CMK (cell line): ENCODE data around the gene KRTAP10-6.
"Not testable (repeated sequence)": the region's sequence is repeated elsewhere in the genome, so short reads cannot be mapped to it uniquely, and the experiment has no call there.

ENCODE experiments used
- DNase-seq: peaks from one replicate; pipeline ENCODE4 v3.0.0-alpha.2; 2010; ENCODE audit warnings: low read depth

The KRTAP10-6 gene

GRCh38 chr21:44557491-44558328 lies 34.6 kb downstream of the KRTAP10-6 start:
- no peak for DNase-seq

- no peak for DNase-seq
Observed at GRCh38 chr21:44556879-44557278, 35.4 kb downstream of the KRTAP10-6 start.

- DNase-seq: no peak
Observed at GRCh38 chr21:44555200-44555875, 37.0 kb downstream of the KRTAP10-6 start.

GRCh38 chr21:44552681-44553080 lies 39.6 kb downstream of the KRTAP10-6 start:
- no peak for DNase-seq

DNA sequence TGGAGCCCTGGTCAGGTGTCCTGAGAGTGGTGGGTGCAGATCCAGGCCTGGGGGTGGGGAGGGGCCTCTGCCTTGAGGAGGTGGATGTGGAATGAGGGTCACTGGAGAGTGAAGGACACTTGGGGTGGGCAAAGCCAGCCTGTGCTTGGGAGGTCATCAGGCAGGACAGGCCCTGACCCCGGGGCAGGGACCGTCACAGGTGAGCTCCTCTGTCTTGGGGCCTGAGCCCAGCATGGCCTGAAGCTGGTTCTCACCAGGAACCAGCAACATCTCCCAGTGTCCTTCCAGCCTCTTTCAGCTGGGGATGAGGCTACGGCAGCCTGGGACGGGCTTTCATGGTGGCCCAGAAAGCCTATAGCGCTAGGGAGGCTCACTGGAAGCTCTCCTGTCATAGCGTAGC lies 40.2 kb downstream of the KRTAP10-6 start:
- no peak for DNase-seq

- DNase-seq: no peak
Observed at GRCh38 chr21:44551340-44551961, 40.9 kb downstream of the KRTAP10-6 start, which contains the start of gene KRTAP10-2. TSS of gene KRTAP10-2 (minus strand) at chr21:44551505. CDS start at chr21:44551458, 47 bp downstream.

GRCh38 chr21:44550807-44551206 lies 41.5 kb downstream of the KRTAP10-6 start:
- DNase-seq: no peak

DNA sequence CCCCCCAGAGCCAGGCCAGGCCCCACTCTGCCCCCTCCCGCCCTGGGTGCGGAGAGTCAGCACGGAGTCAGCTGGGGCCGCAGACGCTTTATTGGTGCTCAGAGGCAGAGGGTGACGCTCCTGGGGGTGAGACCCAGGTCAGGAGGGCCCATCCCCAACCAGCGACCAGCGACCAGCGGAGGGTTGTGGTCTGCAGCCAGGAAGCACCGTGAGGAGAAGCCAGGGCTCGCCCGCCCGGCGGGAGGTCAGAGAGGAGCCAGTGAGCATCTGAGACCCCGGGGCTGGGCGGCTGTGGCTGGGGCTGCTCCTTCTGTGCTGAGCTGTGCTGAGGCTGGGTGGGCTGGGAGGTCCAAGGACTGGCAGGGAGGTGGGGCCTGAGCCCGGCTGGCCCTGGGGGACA lies 42.0 kb downstream of the KRTAP10-6 start:
- not testable (repeated sequence) for DNase-seq

GRCh38 chr21:44549525-44550211 lies 42.6 kb downstream of the KRTAP10-6 start:
- DNase-seq: no peak

DNA sequence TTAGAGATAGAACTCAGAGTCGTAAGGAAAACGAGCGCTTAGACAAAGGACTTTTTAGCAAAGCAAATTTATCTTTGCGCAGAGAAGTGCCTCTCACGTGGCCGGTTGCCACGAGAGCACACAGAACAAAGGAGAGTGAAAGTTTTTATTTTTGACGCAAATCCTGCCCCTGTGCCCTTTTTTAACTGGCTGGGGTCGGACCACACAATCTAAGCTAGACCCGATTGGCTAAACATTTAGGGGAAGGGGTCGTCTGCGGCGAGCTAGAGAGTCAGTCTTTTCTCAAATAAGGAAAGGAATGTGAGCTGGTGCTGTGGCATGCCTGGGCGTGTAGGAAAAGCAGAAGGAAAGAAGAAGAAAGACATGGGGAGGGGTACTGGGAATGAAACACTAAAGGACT lies 43.4 kb downstream of the KRTAP10-6 start:
- no peak for DNase-seq

DNA sequence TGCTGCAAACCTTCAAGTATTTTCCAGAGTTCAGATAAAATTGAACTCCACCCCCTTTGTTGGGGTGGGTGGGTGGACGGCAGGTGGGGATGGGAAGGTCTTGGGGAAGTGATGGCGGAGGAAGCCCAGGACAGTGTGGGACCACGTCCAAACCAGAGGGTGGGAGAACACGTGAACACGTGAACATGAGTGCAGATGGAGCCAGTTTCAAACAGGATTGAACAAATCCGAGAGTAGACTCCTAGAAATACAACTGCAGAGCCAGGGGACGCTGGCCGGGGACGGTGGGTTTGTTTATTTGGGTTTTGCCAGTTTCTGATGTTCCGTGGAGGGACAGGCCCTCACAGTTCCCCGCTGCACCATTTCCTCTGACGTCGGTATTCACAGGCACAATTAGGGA lies 43.9 kb downstream of the KRTAP10-6 start:
- no peak for DNase-seq

DNA sequence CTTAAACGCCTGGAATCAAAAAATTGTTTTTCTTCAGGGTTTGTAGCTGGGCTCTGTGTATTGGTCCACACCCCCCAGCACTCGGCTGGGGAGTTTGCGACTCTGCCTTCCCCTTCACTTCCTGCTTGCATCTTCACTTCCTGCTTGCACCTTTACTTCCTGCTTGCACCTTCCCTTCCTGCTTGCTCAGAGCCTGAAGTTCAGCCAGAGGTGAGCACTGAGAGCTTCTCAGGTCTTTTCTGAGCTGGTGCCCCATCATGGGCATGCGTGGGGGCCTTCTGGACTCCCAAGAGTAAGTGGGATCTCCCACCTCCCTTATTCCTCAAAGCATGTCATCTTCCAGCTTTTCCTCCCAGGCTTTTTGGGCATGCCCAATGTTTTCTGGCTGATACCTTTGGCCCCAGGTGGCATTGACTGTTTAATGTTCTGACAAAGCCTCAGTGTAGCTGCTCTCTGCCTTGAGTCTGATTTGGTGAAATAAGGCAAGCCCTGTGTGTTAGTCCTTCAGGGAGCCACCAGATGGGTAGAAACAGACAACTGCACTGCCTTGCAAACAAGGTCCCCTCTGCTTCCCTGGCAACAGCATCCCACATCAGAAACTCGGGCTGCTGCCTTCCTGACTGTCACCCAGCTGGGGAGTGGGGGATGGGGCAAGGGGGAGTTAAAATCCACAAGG lies 44.5 kb downstream of the KRTAP10-6 start:
- no peak for DNase-seq

DNA sequence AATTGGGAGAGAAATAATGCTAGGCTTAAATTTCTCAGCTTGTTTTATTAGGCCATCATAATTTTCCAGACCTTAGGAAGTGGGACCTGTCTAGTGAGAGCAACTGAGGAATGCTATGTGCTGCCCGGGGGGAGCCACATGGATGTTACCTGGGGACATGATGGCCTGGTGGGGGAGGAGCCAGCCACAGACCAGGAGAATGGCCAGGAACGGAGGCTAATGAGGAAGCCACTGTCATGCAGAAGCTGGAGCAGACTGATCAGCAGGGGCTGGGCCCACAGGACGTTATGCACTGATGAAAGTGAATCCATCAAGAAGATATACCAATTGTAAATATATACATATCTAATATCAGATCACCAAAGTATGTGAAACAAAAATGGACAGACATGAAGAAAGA lies 47.7 kb downstream of the KRTAP10-6 start:
- DNase-seq: no peak

GRCh38 chr21:44542716-44543115 lies 49.6 kb downstream of the KRTAP10-6 start:
- no peak for DNase-seq
